Smooth muscle cell (in vitro differentiated cells): ENCODE results near the gene TP53INP2. TPM values are rescaled to one million over a fixed set of nuclear protein-coding genes. Genes with fewer than 3 reads are reported as not detected.

Experiments used
- polyA plus RNA-seq: library from polyadenylated mRNA; unstranded; fragments of >200 nt; fragmentation: Nextera tagmentation; extraction: Ambion mirVana; gene quantifications from 2 replicates; pipeline ENCODE4 v1.2.1, GENCODE V29; 2016
- small RNA-seq: library from RNA; depleted of rRNA; stranded (forward); fragments of <200 nt; gene quantifications from one replicate; pipeline ENCODE3, GENCODE V24; 2014
- total RNA-seq: library from RNA; depleted of rRNA; stranded (reverse); fragments of >200 nt; gene quantifications from 2 replicates; pipeline ENCODE4 v1.2.3, GENCODE V29; 2014

The TP53INP2 gene
- total and polyA plus RNA-seq, 2 experiments from 2014 or later: 13.1 to 15.9 TPM

Small RNA genes within 50 kb of the gene (small RNA-seq; reads per million reads assigned to genes)
- not detected for gene AL118520.1

Other genes starting within 250 kb of the TP53INP2 start
- 185 and 224 TPM in 2 replicates for gene DYNLRB1, start 187.9 kb upstream of the TP53INP2 start, total RNA-seq
- 202 and 266 TPM in 2 replicates for gene DYNLRB1, start 187.9 kb upstream of the TP53INP2 start, polyA plus RNA-seq
- gene MAP1LC3A, start 145.6 kb upstream of the TP53INP2 start, total RNA-seq: 32.4 and 47.8 TPM in 2 replicates
- 84.0 and 95.4 TPM in 2 replicates for gene MAP1LC3A, start 145.6 kb upstream of the TP53INP2 start, polyA plus RNA-seq
- gene PIGU, start 27.3 kb upstream of the TP53INP2 start, total RNA-seq: 43.5 and 50.2 TPM in 2 replicates
- 32.0 and 46.5 TPM in 2 replicates for gene PIGU, start 27.3 kb upstream of the TP53INP2 start, polyA plus RNA-seq
- gene NCOA6, start 121.3 kb downstream of the TP53INP2 start, total RNA-seq: 12.4 and 15.6 TPM in 2 replicates
- gene NCOA6, start 121.3 kb downstream of the TP53INP2 start, polyA plus RNA-seq: 19.0 and 26.7 TPM in 2 replicates
- gene GGT7, start 168.5 kb downstream of the TP53INP2 start, total RNA-seq: 2.8 and 4.0 TPM in 2 replicates
- gene GGT7, start 168.5 kb downstream of the TP53INP2 start, polyA plus RNA-seq: 15.2 and 19.0 TPM in 2 replicates
- gene ACSS2, start 172.3 kb downstream of the TP53INP2 start, total RNA-seq: 33.9 and 35.1 TPM in 2 replicates
- 27.1 and 37.7 TPM in 2 replicates for gene ACSS2, start 172.3 kb downstream of the TP53INP2 start, polyA plus RNA-seq